ENCODE results near the gene PSMA2. TPM values are rescaled to one million over a fixed set of nuclear protein-coding genes. Genes with fewer than 3 reads are reported as not detected.

Gene PSMA2
- total RNA-seq, 2 experiments from 2014 or later, result 38.8 to 41.0 TPM

- no peaks in the 10 kb centered on the region for H3K9me3 Mint-ChIP-seq
- H3K4me3 Mint-ChIP-seq, result peak overlapping the region; percentile 27
- no peaks in the 10 kb centered on the region for H3K27me3 ChIP-seq (ENCODE audit: control insufficient read depth in 1 of 2, insufficient read depth in 2 of 2, low read length in 2 of 2)
- H3K4me3 ChIP-seq (ENCODE audit: low read length), result no peak overlapping the region
- no peaks in the 10 kb centered on the region for H3K9me3 ChIP-seq (ENCODE audit: control insufficient read depth in 1 of 2, insufficient read depth in 1 of 2, low read length in 2 of 2)
- ATAC-seq (ENCODE audit: poor library complexity), result no peak
- peaks cover 21% of the 10 kb centered on the region for H3K4me1 ChIP-seq (ENCODE audit: insufficient read depth, low read length)
- H3K4me1 Mint-ChIP-seq (ENCODE audit: low read depth), result peaks cover 47% of the 10 kb centered on the region
- ChIA-PET CTCF (interaction anchor here (1.0 kb wide), 1 partner anchor 27 kb away, joined by 3 read pairs; no protein-coding TSS in a partner anchor), POLR2A (interaction anchor here (1.7 to 9.4 kb wide), 2 partner anchors 19 to 25 kb away, joined by 14 to 79 read pairs; partner anchors contain the start of genes MRPL32 and PSMA2)
- DNase-seq, result no peak
- H3K27me3 Mint-ChIP-seq, result no peaks in the 10 kb centered on the region
- peak overlapping the region; percentile 76 for H3K27ac Mint-ChIP-seq
- no peak overlapping the region for H3K27ac ChIP-seq (ENCODE audit: low read depth in 1 of 2, low read length in 2 of 2)
- intact Hi-C loops (cut with DNase I, micrococcal nuclease), result loop anchor here in 1 of 2 experiments (1.0 to 5.0 kb wide), 3 partner anchors 18 to 1579 kb away; partner anchors contain the start of genes NUDCD3 and UBE2D4
- H3K36me3 Mint-ChIP-seq (ENCODE audit: low read depth), result peaks cover 59% of the 10 kb centered on the region
- TF ChIP-seq CTCF (IDR thresholded peaks at IDR 0.05), result no peak
- peaks cover 21% of the 10 kb centered on the region for H3K36me3 ChIP-seq (ENCODE audit: insufficient read depth, low read length)
These were observed 18.4 kb downstream of the PSMA2 start for GRCh38 chr7:42913591-42913990.

GRCh38 chr7:42911454-42912447, 20.2 kb downstream of the PSMA2 start, which contains the start of gene C7orf25:
TSS of gene C7orf25 (minus strand) at chr7:42912070. CDS start at chr7:42910900, 1,170 bp downstream.
- peak within 1 kb of the TSS in 1 of 2 donors; percentile 61 for H3K27ac ChIP-seq (ENCODE audit: low read depth in 1 of 2, low read length in 2 of 2)
- CTCF ChIA-PET, result interaction anchor here (1.1 kb wide), 1 partner anchor 17 kb away, joined by 3 read pairs; no protein-coding TSS in a partner anchor
- H3K36me3 ChIP-seq (ENCODE audit: insufficient read depth, low read length), result peaks cover 10% of the 10 kb centered on the region
- no peaks in the 10 kb centered on the region for H3K27me3 Mint-ChIP-seq
- H3K27ac Mint-ChIP-seq, result peak within 1 kb of the TSS; percentile 86
- intact Hi-C loops (cut with DNase I, micrococcal nuclease), result loop anchor here (1.0 to 5.0 kb wide), 5 partner anchors 21 to 1581 kb away; partner anchors contain the start of genes MRPL32 (in 1 of the 2), NUDCD3 (in 1 of the 2), PSMA2 (in 1 of the 2) and UBE2D4 (in 1 of the 2)
- TF ChIP-seq CTCF (IDR thresholded peaks at IDR 0.05), result no peak
- POLR2A ChIA-PET, result interaction anchor here (1.0 to 9.4 kb wide), 7 partner anchors 18 to 923 kb away, joined by 3 to 79 read pairs (median 5); partner anchors contain the start of genes MRPL32 and PSMA2
- ATAC-seq (ENCODE audit: poor library complexity) (peak; percentile 95), DNase-seq (peak; percentile 89 to 98 (median 95))
- no peaks in the 10 kb centered on the region for H3K9me3 Mint-ChIP-seq
- H3K4me3 Mint-ChIP-seq, result peak within 1 kb of the TSS; percentile 93
- no peaks in the 10 kb centered on the region for H3K9me3 ChIP-seq (ENCODE audit: control insufficient read depth in 1 of 2, insufficient read depth in 1 of 2, low read length in 2 of 2)
- peak within 1 kb of the TSS; percentile 69 for H3K4me3 ChIP-seq (ENCODE audit: low read length)
- H3K4me1 Mint-ChIP-seq (ENCODE audit: low read depth), result peaks cover 47% of the 10 kb centered on the region
- peaks cover 21% of the 10 kb centered on the region for H3K4me1 ChIP-seq (ENCODE audit: insufficient read depth, low read length)
- H3K36me3 Mint-ChIP-seq (ENCODE audit: low read depth), result peaks cover 48% of the 10 kb centered on the region
- H3K27me3 ChIP-seq (ENCODE audit: control insufficient read depth in 1 of 2, insufficient read depth in 2 of 2, low read length in 2 of 2), result no peaks in the 10 kb centered on the region

GRCh38 chr7:42910306-42910705, 21.7 kb downstream of the PSMA2 start:
- H3K27ac ChIP-seq (ENCODE audit: low read depth in 1 of 2, low read length in 2 of 2), result no peak overlapping the region
- Mint-ChIP-seq H3K36me3 (ENCODE audit: low read depth) (peaks cover 34% of the 10 kb centered on the region), H3K9me3 (no peaks in the 10 kb centered on the region), H3K4me1 (ENCODE audit: low read depth) (peaks cover 47% of the 10 kb centered on the region), H3K27me3 (no peaks in the 10 kb centered on the region), H3K4me3 (peak overlapping the region; percentile 93), H3K27ac (peak overlapping the region; percentile 86)
- no peaks in the 10 kb centered on the region for H3K9me3 ChIP-seq (ENCODE audit: control insufficient read depth in 1 of 2, insufficient read depth in 1 of 2, low read length in 2 of 2)
- TF ChIP-seq CTCF (IDR thresholded peaks at IDR 0.05), result no peak
- no peak overlapping the region for H3K4me3 ChIP-seq (ENCODE audit: low read length)
- intact Hi-C loops (cut with DNase I, micrococcal nuclease), result loop anchor here (2.0 to 5.0 kb wide), 4 partner anchors 20 to 1582 kb away; partner anchors contain the start of genes NUDCD3 (in 1 of the 2) and UBE2D4 (in 1 of the 2)
- no peak for ATAC-seq (ENCODE audit: poor library complexity)
- no peaks in the 10 kb centered on the region for H3K27me3 ChIP-seq (ENCODE audit: control insufficient read depth in 1 of 2, insufficient read depth in 2 of 2, low read length in 2 of 2)
- DNase-seq, result no peak
- POLR2A ChIA-PET, result interaction anchor here (1.1 to 9.4 kb wide), 3 partner anchors 22 to 740 kb away, joined by 3 to 79 read pairs (median 5); partner anchors contain the start of genes MRPL32 and PSMA2
- CTCF ChIA-PET, result interaction anchor here (0.9 kb wide), 1 partner anchor 672 kb away, joined by 3 read pairs; the partner anchor contains the start of gene STK17A
- peaks cover 21% of the 10 kb centered on the region for H3K4me1 ChIP-seq (ENCODE audit: insufficient read depth, low read length)
- no peaks in the 10 kb centered on the region for H3K36me3 ChIP-seq (ENCODE audit: insufficient read depth, low read length)
